H9 (cell line): ENCODE data around the gene ABHD1. TPM values are rescaled to one million over a fixed set of nuclear protein-coding genes. Genes with fewer than 3 reads are reported as not detected.

Experiments used
- DNase-seq: peaks from one replicate; pipeline ENCODE4 v3.0.0-alpha.2; 2017
- H2AFZ ChIP-seq: one replicate; pipeline ENCODE4 v1.6.1; 2013; ENCODE audit warnings: mild to moderate bottlenecking, low read length, control low read depth, moderate library complexity
- H2AK5ac ChIP-seq: 2 replicates; pipeline ENCODE4 v1.6.1; 2013; ENCODE audit warnings: low read length, control low read depth, mixed read lengths; ENCODE audit not compliant: insufficient read length
- H2BK120ac ChIP-seq: one replicate; pipeline ENCODE4 v1.6.1; 2013; ENCODE audit warnings: low read depth, mild to moderate bottlenecking, low read length, control low read depth, inconsistent platforms; ENCODE audit not compliant: poor library complexity, severe bottlenecking
- H2BK12ac ChIP-seq: 2 replicates; pipeline ENCODE4 v1.6.1; 2013; ENCODE audit warnings: low read length, control low read depth, mixed read lengths, low read depth; ENCODE audit not compliant: insufficient read length
- H2BK15ac ChIP-seq: 2 replicates; pipeline ENCODE4 v1.6.1; 2013; ENCODE audit warnings: low read depth, low read length, control low read depth
- H2BK20ac ChIP-seq: one replicate; pipeline ENCODE4 v1.6.1; 2013; ENCODE audit warnings: low read depth, mild to moderate bottlenecking, low read length, control low read depth, inconsistent platforms; ENCODE audit not compliant: poor library complexity, severe bottlenecking
- H2BK5ac ChIP-seq: 2 replicates; pipeline ENCODE4 v1.6.1; 2013; ENCODE audit warnings: low read length, control low read depth, mixed read lengths; ENCODE audit not compliant: insufficient read length
- H3K14ac ChIP-seq: 2 replicates; pipeline ENCODE4 v1.6.1; 2013; ENCODE audit warnings: low read length, control low read depth; ENCODE audit not compliant: insufficient read depth
- H3K18ac ChIP-seq: 2 replicates; pipeline ENCODE4 v1.6.1; 2013; ENCODE audit warnings: low read depth, mild to moderate bottlenecking, mixed read lengths, low read length, control low read depth; ENCODE audit not compliant: insufficient read length
- H3K23ac ChIP-seq: 2 replicates; pipeline ENCODE4 v1.6.1; 2013; ENCODE audit warnings: low read length, control low read depth, mixed read lengths, low read depth; ENCODE audit not compliant: insufficient read length
- H3K23me2 ChIP-seq: 2 replicates; pipeline ENCODE4 v1.6.1; 2013; ENCODE audit warnings: low read depth, mild to moderate bottlenecking, mixed read lengths, low read length, control low read depth; ENCODE audit not compliant: insufficient read length, poor library complexity, severe bottlenecking
- H3K27ac ChIP-seq: 2 replicates; pipeline ENCODE4 v1.5.1; 2013; ENCODE audit warnings: low read length, control low read depth, mixed read lengths, low read depth; ENCODE audit not compliant: insufficient read length
- H3K27me3 ChIP-seq: 2 replicates; pipeline ENCODE4 v1.6.1; 2013; ENCODE audit warnings: low read length, control low read depth, inconsistent platforms; ENCODE audit not compliant: insufficient read depth
- H3K4ac ChIP-seq: 2 replicates; pipeline ENCODE4 v1.6.1; 2013; ENCODE audit warnings: low read depth, mild to moderate bottlenecking, control low read depth, inconsistent platforms, low read length, moderate library complexity
- H3K4me1 ChIP-seq: 2 replicates; pipeline ENCODE4 v1.6.1; 2013; ENCODE audit warnings: low read length, control low read depth, inconsistent platforms; ENCODE audit not compliant: insufficient read depth
- H3K4me2 ChIP-seq: 2 replicates; pipeline ENCODE4 v1.6.1; 2013; ENCODE audit warnings: low read length, control low read depth, mixed read lengths; ENCODE audit not compliant: insufficient read length, insufficient read depth
- H3K56ac ChIP-seq: 2 replicates; pipeline ENCODE4 v1.6.1; 2013; ENCODE audit warnings: low read depth, mild to moderate bottlenecking, mixed read lengths, low read length, control low read depth; ENCODE audit not compliant: insufficient read length
- H3K79me1 ChIP-seq: 2 replicates; pipeline ENCODE4 v1.6.1; 2013; ENCODE audit warnings: low read depth, mild to moderate bottlenecking, moderate library complexity, low read length, control low read depth, inconsistent platforms; ENCODE audit not compliant: insufficient read depth, poor library complexity, severe bottlenecking
- H3K79me2 ChIP-seq: 2 replicates; pipeline ENCODE4 v1.6.1; 2013; ENCODE audit warnings: low read length, control low read depth, inconsistent platforms; ENCODE audit not compliant: insufficient read depth
- H3K9ac ChIP-seq: 2 replicates; pipeline ENCODE4 v1.6.1; 2013; ENCODE audit warnings: low read length, control low read depth, mixed read lengths; ENCODE audit not compliant: insufficient read length; ENCODE audit errors: extremely low read depth
- H3K9me3 ChIP-seq: one replicate; pipeline ENCODE4 v1.6.1; 2013; ENCODE audit warnings: low read depth, low read length, inconsistent platforms; ENCODE audit not compliant: control insufficient read depth
- H3T11ph ChIP-seq: one replicate; pipeline ENCODE4 v1.6.1; 2013; ENCODE audit warnings: mild to moderate bottlenecking, low read length, control low read depth, inconsistent platforms
- H4K20me1 ChIP-seq: one replicate; pipeline ENCODE4 v1.6.1; 2013; ENCODE audit not compliant: control insufficient read depth, insufficient read length, insufficient read depth
- H4K5ac ChIP-seq: 2 replicates; pipeline ENCODE4 v1.6.1; 2013; ENCODE audit warnings: low read depth, mild to moderate bottlenecking, mixed read lengths, low read length, control low read depth; ENCODE audit not compliant: insufficient read length
- H4K8ac ChIP-seq: replicated peaks from 2 replicates; pipeline ENCODE4 v1.6.1; 2013; ENCODE audit warnings: low read length, control low read depth, mixed read lengths, low read depth; ENCODE audit not compliant: insufficient read length
- H4K91ac ChIP-seq: 2 replicates; pipeline ENCODE4 v1.6.1; 2013; ENCODE audit warnings: low read depth, mild to moderate bottlenecking, moderate library complexity, mixed read lengths, low read length, control low read depth; ENCODE audit not compliant: insufficient read length
- H3K27ac Mint-ChIP-seq, 3 experiments: 2 replicates in 2 of 3; 3 replicates in 1 of 3; pipeline ENCODE4 v1.8.0; 2020 to 2021; ENCODE audit warnings: mixed read lengths in 3 of 3, mild to moderate bottlenecking in 1 of 3, moderate library complexity in 1 of 3
- H3K27me3 Mint-ChIP-seq: 2 replicates; pipeline ENCODE4 v1.8.0; 2021; ENCODE audit warnings: low read depth, mild to moderate bottlenecking, moderate library complexity, mixed read lengths
- H3K36me3 Mint-ChIP-seq, 3 experiments: 2 replicates in 2 of 3; 3 replicates in 1 of 3; pipeline ENCODE4 v1.8.0; 2020 to 2021; ENCODE audit warnings: low read depth in 3 of 3, mixed read lengths in 3 of 3; ENCODE audit not compliant: insufficient read depth in 1 of 3
- H3K4me1 Mint-ChIP-seq, 2 experiments: 2 replicates each; pipeline ENCODE4 v1.8.0; 2020; ENCODE audit warnings: mixed read lengths in 2 of 2
- H3K4me3 Mint-ChIP-seq, 2 experiments: 2 replicates in 1 of 2; 3 replicates in 1 of 2; pipeline ENCODE4 v1.8.0; 2020 to 2021; ENCODE audit warnings: mild to moderate bottlenecking in 2 of 2, mixed read lengths in 2 of 2, moderate library complexity in 1 of 2
- H3K9me3 Mint-ChIP-seq, 2 experiments: 2 replicates in 1 of 2; 3 replicates in 1 of 2; pipeline ENCODE4 v1.8.0; 2020; ENCODE audit warnings: mild to moderate bottlenecking in 2 of 2, mixed read lengths in 2 of 2, moderate library complexity in 1 of 2
- WGBS: extraction: QIAGEN DNeasy Blood & Tissue Kit; methylation state at CpG from one replicate; pipeline ENCODE4 v1.1.7; 2013; ENCODE audit warnings: missing lambda C conversion rate, low lambda C conversion rate, mixed read lengths; ENCODE audit not compliant: insufficient read length; ENCODE audit errors: extremely low coverage; 5-methylcytosine and 5-hydroxymethylcytosine counted together
- total RNA-seq: library from RNA; stranded (reverse); gene quantifications from 2 replicates; pipeline ENCODE4 v1.2.1, GENCODE V29; 2021
- TF ChIP-seq, protein P1 (sequence below): fragments of 200-600 bp; sonication (generic); conservative IDR thresholded peaks from 3 replicates; pipeline ENCODE4 v1.8.0; 2021; ENCODE audit warnings: antibody characterized with exemption, mild to moderate bottlenecking

The ABHD1 gene
- total RNA-seq, 1 experiment from 2014 or later: 0.31 TPM

DNA sequence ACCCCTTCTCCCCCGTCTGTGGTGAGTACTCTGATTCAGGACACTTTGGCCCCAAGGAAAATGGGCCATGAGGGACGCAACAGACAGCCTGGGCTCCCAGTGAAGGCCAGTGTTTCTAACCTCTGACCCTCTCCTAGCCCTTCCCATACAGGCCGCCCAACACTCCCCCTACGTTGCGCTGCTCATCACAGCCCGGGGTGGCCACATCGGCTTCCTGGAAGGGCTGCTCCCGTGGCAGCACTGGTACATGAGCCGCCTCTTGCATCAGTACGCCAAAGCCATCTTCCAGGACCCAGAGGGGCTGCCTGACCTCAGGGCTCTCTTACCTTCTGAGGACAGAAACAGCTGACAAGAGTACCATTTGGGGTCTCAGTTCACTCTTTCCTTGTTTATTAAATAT is 6.8 kb downstream of the ABHD1 start:
- Histone ChIP-seq H3K79me1 (peaks cover 4% of the 10 kb centered on the region), H3K4me1 (no peaks in the 10 kb centered on the region), H3K27me3 (no peaks in the 10 kb centered on the region), H2BK20ac (no peak overlapping the region), H2BK5ac (no peak overlapping the region), H2BK12ac (no peak overlapping the region), H4K20me1 (no peaks in the 10 kb centered on the region), H3K9me3 (no peaks in the 10 kb centered on the region), H3K23me2 (no peaks in the 10 kb centered on the region), H3K14ac (no peak overlapping the region), H4K8ac (no peak overlapping the region), H3K27ac (no peak overlapping the region), H3K18ac (no peak overlapping the region), H4K91ac (no peak overlapping the region), H3K4ac (no peak overlapping the region), H3K79me2 (peaks cover 2% of the 10 kb centered on the region; the same call in 1 of the 2 replicates), H3K23ac (no peak overlapping the region), H3T11ph (no peak overlapping the region), H4K5ac (no peak overlapping the region), H2BK120ac (no peak overlapping the region), H2AK5ac (no peak overlapping the region), H3K4me2 (no peak overlapping the region), H2AFZ (no peak overlapping the region), H3K9ac (no peak overlapping the region), H2BK15ac (no peak overlapping the region), H3K56ac (no peak overlapping the region)
- DNase-seq: no peak
- H3K9me3 Mint-ChIP-seq: no peaks in the 10 kb centered on the region
- H3K4me1 Mint-ChIP-seq: peaks cover 10 to 11% of the 10 kb centered on the region in 2 experiments
- H3K4me3 Mint-ChIP-seq: no peak overlapping the region
- no CpG with 5 or more reads among the region's 10 CpGs for WGBS
- peaks cover 9 to 38% (median 34%) of the 10 kb centered on the region in 3 experiments for H3K36me3 Mint-ChIP-seq
- H3K27ac Mint-ChIP-seq: no peak overlapping the region
- TF ChIP-seq, protein P1, sequence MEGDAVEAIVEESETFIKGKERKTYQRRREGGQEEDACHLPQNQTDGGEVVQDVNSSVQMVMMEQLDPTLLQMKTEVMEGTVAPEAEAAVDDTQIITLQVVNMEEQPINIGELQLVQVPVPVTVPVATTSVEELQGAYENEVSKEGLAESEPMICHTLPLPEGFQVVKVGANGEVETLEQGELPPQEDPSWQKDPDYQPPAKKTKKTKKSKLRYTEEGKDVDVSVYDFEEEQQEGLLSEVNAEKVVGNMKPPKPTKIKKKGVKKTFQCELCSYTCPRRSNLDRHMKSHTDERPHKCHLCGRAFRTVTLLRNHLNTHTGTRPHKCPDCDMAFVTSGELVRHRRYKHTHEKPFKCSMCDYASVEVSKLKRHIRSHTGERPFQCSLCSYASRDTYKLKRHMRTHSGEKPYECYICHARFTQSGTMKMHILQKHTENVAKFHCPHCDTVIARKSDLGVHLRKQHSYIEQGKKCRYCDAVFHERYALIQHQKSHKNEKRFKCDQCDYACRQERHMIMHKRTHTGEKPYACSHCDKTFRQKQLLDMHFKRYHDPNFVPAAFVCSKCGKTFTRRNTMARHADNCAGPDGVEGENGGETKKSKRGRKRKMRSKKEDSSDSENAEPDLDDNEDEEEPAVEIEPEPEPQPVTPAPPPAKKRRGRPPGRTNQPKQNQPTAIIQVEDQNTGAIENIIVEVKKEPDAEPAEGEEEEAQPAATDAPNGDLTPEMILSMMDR: no peak
- no peaks in the 10 kb centered on the region; the same call in none of the 2 replicates for H3K27me3 Mint-ChIP-seq
